ENCODE results near the gene KRT37. TPM values are rescaled to one million over a fixed set of nuclear protein-coding genes. Genes with fewer than 3 reads are reported as not detected.
"Not testable (repeated sequence)": the region's sequence is repeated elsewhere in the genome, so short reads cannot be mapped to it uniquely, and the experiment has no call there.

Gene KRT37
- total RNA-seq, 1 experiment from 2014 or later = not detected

- DNase-seq (ENCODE audit: low spot score) = no peak
- in situ Hi-C loops (cut with HindIII; ENCODE audit: low sequenced_read_pairs) = no loop called here
These were observed 38.2 kb downstream of the KRT37 start for GRCh38 chr17:41386227-41386626.

- no peak for DNase-seq (ENCODE audit: low spot score)
- in situ Hi-C loops (cut with HindIII; ENCODE audit: low sequenced_read_pairs) = no loop called here
These were observed 40.7 kb downstream of the KRT37 start for GRCh38 chr17:41383690-41384089.

- no peak for DNase-seq (ENCODE audit: low spot score)
- in situ Hi-C loops (cut with HindIII; ENCODE audit: low sequenced_read_pairs) = no loop called here
These were observed 42.0 kb downstream of the KRT37 start for GRCh38 chr17:41382394-41382793.

- DNase-seq (ENCODE audit: low spot score); in situ Hi-C loops (cut with HindIII; ENCODE audit: low sequenced_read_pairs): not testable (repeated sequence)
These were observed 42.4 kb downstream of the KRT37 start, which contains the start of gene KRT34 for GRCh38 chr17:41381943-41382342. KRT34 (minus strand) TSS chr17:41382306; CDS start chr17:41382246, 60 bp downstream.

- in situ Hi-C loops (cut with HindIII; ENCODE audit: low sequenced_read_pairs) = not testable (repeated sequence)
These were observed 44.3 kb downstream of the KRT37 start for GRCh38 chr17:41380091-41380490.

GRCh38 chr17:41377546-41377945 is 46.8 kb downstream of the KRT37 start:
- in situ Hi-C loops (cut with HindIII; ENCODE audit: low sequenced_read_pairs) = no loop called here
- DNase-seq (ENCODE audit: low spot score) = no peak

More at GRCh38 chr17:41380091-41380490, 44.3 kb downstream of the KRT37 start:
- not testable (repeated sequence) for DNase-seq (ENCODE audit: low spot score)

Other genes starting within 250 kb of the KRT37 start
- gene KRTAP4-2, start 246.4 kb downstream of the KRT37 start, total RNA-seq (2014; rRNA removed; shearing (Covaris generic)) = not detected in 2 replicates
- not detected in 2 replicates for gene KRTAP4-1, start 239.7 kb downstream of the KRT37 start, total RNA-seq (2014; rRNA removed; shearing (Covaris generic))
- gene KRTAP9-1, start 234.7 kb downstream of the KRT37 start, total RNA-seq (2014; rRNA removed; shearing (Covaris generic)) = not detected in 2 replicates
- gene KRTAP9-2, start 197.9 kb downstream of the KRT37 start, total RNA-seq (2014; rRNA removed; shearing (Covaris generic)) = not detected in 2 replicates
- gene KRTAP9-3, start 192.1 kb downstream of the KRT37 start, total RNA-seq (2014; rRNA removed; shearing (Covaris generic)) = not detected in 2 replicates
- gene KRTAP9-8, start 186.6 kb downstream of the KRT37 start, total RNA-seq (2014; rRNA removed; shearing (Covaris generic)) = not detected in 2 replicates
- not detected in 2 replicates for gene KRTAP9-4, start 174.9 kb downstream of the KRT37 start, total RNA-seq (2014; rRNA removed; shearing (Covaris generic))
- gene KRTAP9-9, start 169.2 kb downstream of the KRT37 start, total RNA-seq (2014; rRNA removed; shearing (Covaris generic)) = not detected in 2 replicates
- gene KRTAP9-6, start 159.2 kb downstream of the KRT37 start, total RNA-seq (2014; rRNA removed; shearing (Covaris generic)) = not detected in 2 replicates
- not detected in 2 replicates for gene KRTAP9-7, start 148.9 kb downstream of the KRT37 start, total RNA-seq (2014; rRNA removed; shearing (Covaris generic))
- not detected in 2 replicates for gene KRTAP29-1, start 121.7 kb downstream of the KRT37 start, total RNA-seq (2014; rRNA removed; shearing (Covaris generic))
- gene KRTAP16-1, start 115.3 kb downstream of the KRT37 start, total RNA-seq (2014; rRNA removed; shearing (Covaris generic)) = not detected in 2 replicates
- not detected in 2 replicates for gene KRTAP17-1, start 108.9 kb downstream of the KRT37 start, total RNA-seq (2014; rRNA removed; shearing (Covaris generic))
- not detected in 2 replicates for gene KRT33A, start 73.8 kb downstream of the KRT37 start, total RNA-seq (2014; rRNA removed; shearing (Covaris generic))
- gene KRT33B, start 54.8 kb downstream of the KRT37 start, total RNA-seq (2014; rRNA removed; shearing (Covaris generic)) = not detected in 2 replicates
- gene KRT34, start 42.3 kb downstream of the KRT37 start, total RNA-seq (2014; rRNA removed; shearing (Covaris generic)) = not detected in 2 replicates
- gene KRT31, start 27.0 kb downstream of the KRT37 start, total RNA-seq (2014; rRNA removed; shearing (Covaris generic)) = not detected in 2 replicates
- gene KRT38, start 16.4 kb upstream of the KRT37 start, total RNA-seq (2014; rRNA removed; shearing (Covaris generic)) = not detected in 2 replicates
- not detected in 2 replicates for gene KRT32, start 42.8 kb upstream of the KRT37 start, total RNA-seq (2014; rRNA removed; shearing (Covaris generic))
- not detected in 2 replicates for gene KRT35, start 56.6 kb upstream of the KRT37 start, total RNA-seq (2014; rRNA removed; shearing (Covaris generic))
- not detected in 2 replicates for gene KRT36, start 65.3 kb upstream of the KRT37 start, total RNA-seq (2014; rRNA removed; shearing (Covaris generic))
- not detected in 2 replicates for gene KRT13, start 81.0 kb upstream of the KRT37 start, total RNA-seq (2014; rRNA removed; shearing (Covaris generic))
- not detected in 2 replicates for gene KRT15, start 94.3 kb upstream of the KRT37 start, total RNA-seq (2014; rRNA removed; shearing (Covaris generic))
- gene KRT19, start 103.7 kb upstream of the KRT37 start, total RNA-seq (2014; rRNA removed; shearing (Covaris generic)) = 7.8 TPM in 1 of 2 replicates, not detected in the other
- not detected in 2 replicates for gene KRT9, start 147.5 kb upstream of the KRT37 start, total RNA-seq (2014; rRNA removed; shearing (Covaris generic))
- gene KRT14, start 162.3 kb upstream of the KRT37 start, total RNA-seq (2014; rRNA removed; shearing (Covaris generic)) = not detected in 2 replicates
- not detected in 2 replicates for gene KRT16, start 188.2 kb upstream of the KRT37 start, total RNA-seq (2014; rRNA removed; shearing (Covaris generic))
- gene KRT17, start 200.0 kb upstream of the KRT37 start, total RNA-seq (2014; rRNA removed; shearing (Covaris generic)) = not detected in 2 replicates

Measured in G401 (cell line).